ENCODE results near the gene ARNT2.

Gene ARNT2

DNA sequence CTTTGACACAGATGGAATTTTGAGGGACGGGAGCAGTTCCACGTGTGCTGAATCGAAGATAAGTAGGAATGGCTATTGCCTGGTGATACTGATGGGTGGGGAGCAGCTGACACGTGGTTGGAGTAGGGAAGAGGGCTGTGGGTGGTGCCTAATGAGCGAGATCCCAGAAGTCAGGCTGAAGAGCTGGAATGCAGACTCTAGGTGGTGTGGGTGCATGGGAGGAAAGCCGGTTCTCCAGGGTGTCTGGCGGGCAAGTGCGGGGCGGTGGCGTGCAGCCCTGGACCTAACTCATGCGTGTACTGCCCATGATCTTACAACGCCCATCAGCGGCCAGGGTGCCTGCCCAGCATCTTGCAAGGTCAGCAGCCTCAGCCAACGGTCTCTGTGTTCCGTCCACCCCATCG, 63.1 kb downstream of the ARNT2 start:
- no peak for DNase-seq

DNA sequence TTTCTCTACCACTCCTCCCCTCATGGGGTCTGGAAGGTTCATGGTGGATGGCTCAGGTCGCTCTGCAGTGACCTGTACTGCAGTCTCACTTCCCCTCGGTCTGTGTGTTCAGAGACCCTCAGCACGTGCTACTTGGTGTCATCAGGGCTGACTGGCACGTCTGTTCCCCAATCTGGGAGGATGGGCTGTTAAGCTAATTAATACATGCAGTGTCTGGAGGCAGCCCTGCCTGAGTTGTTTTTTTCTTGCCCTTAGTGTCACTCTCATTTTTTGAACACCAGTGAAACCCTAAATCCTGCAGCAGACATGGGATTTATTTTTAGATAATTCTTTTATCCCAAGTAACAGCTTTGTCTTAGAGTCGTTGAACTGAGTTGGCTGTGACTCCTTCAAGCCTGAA, 64.6 kb downstream of the ARNT2 start:
- no peak for DNase-seq

DNA sequence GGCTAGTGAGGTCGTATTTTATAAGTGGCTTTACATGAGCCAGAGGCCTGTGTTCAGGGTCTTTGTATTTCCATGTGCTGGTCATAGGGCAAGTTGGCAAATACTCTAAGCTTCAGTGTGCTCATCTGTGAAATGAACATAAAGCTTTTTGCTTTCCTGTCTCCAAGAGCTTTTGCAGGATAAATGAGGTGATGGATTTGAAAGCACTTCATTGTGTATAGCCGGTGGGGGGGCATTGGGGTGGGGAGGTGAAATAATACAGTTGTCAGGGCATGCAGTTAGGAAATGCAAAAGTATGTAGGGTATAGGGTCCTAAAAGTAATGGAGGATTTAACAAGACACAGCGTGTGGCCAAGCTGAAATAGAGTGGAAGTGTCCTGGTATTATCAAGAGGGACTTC, 67.7 kb downstream of the ARNT2 start:
- DNase-seq, result no peak

DNA sequence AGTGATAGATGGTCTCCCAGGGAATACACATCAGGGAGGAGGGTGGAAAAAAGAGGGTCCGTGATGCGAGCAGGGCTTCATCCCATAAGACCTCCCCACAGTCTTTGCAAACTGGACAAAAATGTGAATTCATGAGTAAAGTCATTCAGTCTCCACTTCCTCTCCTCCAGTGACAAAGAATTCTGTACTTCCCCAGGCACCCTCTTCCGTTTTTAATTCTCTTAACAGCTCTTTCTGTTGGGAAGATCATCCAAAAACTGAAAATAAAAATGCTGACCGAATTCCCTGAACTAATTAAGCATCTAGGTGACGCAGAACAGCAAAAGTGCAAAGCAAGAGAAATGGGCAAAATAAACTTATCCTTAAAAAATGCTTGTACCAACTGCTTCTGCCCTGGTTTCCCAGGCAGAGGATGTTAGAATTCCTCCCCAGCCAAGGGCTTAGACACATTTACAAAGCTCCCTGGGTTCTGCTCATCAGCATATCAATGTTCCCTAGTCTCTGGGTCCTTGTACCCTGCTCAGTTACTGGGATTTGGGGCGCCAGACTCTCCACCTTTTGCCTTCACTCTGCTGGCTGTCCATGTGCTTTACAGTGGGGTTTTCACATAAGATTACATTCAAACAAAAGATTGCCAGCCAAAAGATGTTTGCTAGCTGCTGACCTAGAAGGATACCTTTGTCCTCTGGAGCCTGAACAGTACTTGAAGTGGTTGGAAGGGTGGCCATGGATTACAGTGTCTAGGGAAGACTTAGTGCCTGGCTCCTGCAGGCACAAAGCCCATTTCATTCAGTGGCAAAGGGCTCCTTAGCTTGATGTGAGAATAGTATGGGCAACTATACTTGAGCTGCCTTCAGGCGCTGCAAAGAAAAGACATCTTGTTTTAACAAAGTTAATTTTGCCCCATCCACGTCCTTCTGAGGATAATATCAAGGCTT, 69.4 kb downstream of the ARNT2 start:
- DNase-seq, result no peak

DNA sequence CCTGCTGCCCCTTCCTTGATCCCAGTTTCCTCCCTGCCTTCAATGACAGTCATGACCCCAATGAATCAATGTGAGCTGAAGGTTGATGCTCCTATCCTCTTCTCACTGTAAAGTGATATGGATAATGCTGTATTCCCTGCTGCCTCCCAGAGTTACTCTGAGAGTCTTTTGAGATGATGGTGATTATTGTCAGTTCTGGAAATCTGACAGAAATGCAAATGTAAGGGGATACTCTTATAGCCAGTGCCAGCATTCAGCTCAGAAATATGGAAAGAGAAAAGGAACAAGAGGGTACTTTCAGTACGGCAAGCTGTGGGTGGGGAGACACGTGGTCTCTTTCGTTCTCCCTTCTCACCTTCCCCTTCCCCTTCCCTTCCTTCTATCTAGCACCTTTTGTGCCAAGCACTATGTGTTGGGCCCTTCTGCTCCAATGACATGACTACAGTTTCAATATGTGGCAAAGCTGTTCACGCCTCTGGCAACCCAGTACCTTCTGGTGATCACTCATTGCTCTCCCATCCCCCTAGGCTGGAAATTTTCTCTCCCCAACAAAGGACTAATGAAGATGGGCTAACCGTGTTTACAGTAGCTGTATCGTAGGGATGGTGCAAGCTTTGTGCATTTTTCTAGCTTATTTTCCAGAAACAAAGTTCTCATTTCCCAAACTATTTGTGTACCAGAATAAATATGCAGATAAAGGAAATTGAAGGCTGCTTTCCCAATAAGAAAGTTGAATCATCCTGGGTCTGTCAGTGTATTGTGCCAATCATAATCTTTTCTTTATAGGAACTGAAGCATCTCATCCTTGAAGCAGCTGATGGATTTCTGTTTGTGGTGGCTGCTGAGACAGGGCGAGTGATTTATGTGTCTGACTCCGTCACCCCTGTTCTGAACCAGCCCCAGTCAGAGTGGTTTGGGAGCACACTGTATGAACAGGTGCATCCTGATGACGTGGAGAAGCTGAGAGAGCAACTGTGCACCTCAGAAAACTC, 70.3 kb downstream of the ARNT2 start:
- no peak for DNase-seq

DNA sequence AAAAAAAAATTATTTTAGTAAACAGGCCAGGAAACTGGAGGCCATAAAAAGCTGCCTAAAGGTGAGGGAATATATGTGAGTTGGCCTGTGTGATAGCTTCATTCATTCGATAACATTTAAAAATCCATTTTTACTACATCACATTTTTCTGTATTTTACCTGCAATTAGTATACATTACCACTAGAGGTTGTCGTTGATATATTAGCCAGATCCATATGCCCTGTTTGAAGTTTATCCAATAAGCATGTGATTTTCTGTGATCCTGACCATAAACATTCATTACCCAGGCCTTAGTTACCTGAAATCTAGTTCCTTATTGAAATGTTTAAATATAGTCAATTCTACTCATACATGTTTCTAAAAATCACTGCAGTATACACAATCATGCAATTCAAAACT, 71.4 kb downstream of the ARNT2 start:
- no peak for DNase-seq

DNA sequence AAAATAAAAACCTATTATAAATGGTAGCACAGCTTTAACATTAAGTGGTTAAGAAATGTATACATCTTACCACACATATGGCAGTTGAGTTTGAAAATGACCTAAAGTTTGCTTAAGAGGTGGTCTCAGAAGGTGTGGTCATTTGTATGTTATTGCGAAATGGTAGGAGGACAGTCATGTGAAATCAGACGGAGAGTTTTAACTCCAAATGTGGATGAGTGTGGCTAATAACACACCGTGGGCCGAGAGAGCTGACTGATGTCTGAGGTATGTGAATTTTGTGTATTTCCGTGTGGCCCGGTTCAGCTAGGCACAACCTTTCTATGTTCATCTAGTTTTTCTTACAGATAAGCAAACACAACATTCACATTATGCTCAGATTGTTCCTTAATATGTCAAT, 71.9 kb downstream of the ARNT2 start:
- DNase-seq, result no peak

DNA sequence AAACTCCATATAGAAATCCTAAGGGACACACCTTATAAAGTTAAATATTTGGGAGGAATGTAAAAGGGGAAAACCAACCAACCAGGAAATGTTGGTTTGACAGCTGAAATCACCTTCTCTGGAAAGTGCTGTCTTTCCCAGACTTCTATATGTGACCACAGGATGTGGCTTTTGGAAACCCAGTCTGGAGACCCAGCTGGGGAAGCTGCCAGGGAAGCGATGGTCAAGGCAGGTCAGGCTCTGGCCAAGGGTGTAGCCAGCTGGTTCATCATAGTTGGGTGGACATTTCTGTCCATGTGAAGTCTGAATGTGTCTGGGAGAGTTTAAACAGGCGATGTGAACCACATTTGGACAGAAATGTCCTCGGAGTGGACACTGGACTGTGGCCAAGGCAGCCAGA, 73.9 kb downstream of the ARNT2 start:
- DNase-seq, result no peak

DNA sequence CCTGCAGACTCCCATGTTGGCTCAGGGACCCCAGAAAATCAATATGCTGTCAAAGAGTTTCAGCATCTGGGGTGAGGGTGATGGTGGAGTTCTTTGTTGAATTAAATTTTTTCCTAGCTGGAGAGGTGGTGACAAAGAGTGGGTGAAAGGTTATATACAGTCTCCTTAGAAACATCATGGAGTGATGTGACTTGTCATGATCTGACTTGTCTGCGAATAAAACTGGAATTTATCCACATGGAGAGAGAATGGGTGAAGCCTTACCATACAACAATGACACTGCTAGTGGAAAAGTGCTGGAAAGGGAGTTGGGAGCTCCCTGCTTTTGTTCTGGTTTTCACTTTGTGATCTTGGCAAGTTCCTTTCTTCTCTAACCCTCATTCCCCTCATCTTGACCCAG, 75.0 kb downstream of the ARNT2 start:
- no peak for DNase-seq

DNA sequence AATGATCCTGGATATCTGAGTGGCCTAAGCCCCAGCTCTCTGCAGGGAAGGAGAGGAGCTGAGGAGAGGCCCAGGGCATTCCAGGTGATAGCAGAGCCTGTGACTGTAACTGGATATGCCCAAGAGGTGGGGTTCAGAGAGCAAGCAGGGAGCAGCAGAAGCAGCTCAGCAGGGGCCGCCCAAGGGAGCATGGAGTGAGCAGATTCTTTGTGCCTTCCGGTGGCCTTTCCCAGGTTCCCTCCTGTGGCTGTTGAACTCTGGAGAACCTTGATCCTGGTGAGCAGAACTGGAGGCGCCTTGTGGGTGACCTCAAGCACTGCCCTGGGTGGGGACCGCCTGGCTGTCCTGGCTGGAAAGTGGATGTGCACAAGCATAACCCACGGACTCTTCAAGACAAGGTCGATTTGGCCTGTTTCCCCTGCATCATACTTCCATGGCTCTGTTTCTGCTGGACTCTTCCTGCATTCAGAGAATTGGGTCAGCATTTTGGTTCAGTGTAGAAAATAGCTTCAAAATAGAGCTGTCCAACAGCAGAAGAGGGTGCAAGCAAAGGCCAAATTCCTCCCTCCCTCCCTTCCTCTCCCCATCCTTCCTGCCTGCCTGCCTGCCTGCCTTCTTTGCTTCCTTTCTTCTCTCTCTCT, 76.1 kb downstream of the ARNT2 start:
- no peak for DNase-seq

DNA sequence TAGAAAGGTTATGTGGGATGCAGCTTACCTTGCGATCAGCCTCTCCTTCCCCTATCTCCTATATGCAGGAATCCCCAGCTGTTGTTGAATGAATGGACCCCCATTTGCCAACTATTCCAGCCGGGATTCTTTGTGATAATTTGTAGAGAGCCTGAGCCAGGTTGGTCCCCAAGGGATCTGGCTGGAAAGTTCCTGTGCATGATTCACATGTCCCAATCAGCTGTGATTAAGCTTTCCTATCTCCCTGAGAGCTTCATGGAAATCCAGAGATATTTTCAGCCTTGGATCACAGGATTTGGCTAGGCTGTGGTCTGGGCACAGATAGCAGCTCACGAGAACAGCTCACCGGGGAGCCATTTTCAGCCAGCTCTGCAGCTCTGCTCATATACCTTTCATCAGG, 76.7 kb downstream of the ARNT2 start:
- DNase-seq, result no peak

DNA sequence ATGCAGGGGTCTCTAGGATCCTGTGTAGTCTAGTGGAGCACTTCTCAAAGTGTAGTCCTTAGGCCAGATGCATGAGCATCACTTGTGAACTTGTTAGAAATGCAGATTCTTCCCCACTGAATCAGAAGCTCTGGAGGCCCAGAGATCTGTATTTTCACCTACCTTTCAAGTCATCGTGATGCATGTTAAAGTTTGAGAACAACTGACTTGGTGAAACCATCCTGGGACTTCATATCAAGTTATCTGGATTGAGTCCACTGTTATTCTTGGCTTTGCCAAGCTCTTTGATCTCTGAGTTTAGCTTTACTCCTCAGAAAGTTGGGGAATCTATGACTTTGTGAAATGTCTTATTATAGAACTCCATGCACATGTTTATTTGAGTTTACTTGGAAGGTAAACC, 78.5 kb downstream of the ARNT2 start:
- no peak for DNase-seq

DNA sequence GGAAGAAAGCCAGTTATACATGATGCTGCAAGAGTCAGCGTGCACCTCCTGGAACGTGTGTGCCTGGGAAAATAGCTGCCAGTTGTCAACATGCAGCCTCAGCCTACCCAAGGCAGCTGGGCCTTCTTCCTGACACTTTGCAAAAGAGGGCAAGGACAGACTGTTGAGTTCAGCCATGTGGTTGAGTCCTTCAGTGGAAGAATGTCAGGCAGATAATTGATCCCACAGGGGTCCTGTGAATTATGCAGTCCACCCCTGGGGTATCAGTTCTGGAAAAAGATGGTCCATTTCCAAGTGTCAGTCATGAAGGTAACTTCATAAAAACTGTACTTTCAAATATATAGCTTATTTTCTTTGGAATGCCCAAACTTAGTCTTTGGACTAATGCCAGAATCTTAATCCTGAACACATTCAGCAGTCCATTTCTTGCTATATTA, 79.6 kb downstream of the ARNT2 start:
- no peak for DNase-seq

DNA sequence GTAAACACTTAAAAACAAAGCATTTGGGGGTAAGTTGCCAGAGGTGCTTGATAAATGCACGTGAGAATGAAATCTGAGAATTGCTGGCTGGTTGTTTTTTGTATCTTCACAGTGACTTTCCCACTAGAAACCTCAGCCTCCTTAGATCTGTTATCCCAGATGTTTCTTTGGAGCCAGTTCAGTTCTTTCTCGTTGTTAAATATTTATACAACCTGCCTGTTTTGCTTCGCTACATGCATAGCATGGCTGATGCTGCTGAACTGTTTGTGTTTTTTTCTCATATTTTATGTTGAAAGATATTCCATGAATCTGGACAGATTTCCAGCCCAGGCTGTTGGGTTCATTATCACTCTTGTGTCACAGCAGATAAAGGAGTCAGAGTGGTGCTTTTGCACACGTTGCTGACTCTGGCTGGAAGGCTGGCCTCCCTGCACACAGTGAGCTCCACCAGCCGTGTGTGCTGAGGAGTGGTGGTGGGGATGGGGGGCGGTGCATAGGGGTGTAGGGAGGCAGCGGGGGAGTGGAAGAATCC, 80.2 kb downstream of the ARNT2 start:
- DNase-seq, result no peak

DNA sequence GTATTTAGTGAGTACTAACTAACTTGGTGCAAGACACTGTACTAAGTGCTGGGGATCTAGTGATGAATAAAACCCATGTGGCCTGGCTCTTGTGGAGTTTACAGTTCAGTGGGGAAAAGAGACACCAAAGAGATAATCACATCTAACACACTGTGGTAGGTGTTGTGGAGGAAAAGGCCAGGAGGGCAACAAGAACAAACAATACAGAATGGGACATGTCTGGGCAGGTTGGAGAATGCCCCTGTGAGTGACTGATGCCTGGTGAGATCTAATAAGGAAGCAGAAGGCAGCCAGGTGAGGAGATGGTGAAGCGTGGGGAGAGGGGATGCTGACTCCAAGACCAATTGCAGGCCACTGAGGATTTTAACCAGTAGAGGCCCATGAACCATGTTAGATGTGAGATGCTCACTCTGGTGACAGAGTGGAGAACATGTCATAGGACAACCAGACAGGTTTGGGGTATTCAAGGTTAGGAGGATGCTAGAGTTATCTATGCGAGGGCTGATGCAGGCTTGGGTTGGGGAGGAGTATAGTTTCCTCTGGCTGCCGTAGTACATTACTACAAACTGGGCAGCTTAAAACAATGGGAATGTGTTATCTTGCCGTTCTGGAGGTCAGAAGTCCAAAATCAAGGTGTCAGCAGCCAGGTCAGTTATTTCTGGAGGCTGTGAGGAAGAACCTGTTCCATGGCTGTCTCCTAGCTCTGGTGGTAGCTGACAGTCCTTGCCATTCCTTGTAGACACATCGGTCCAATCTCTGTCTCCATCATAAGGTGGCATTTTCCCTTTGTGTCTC, 81.4 kb downstream of the ARNT2 start:
- DNase-seq, result no peak

DNA sequence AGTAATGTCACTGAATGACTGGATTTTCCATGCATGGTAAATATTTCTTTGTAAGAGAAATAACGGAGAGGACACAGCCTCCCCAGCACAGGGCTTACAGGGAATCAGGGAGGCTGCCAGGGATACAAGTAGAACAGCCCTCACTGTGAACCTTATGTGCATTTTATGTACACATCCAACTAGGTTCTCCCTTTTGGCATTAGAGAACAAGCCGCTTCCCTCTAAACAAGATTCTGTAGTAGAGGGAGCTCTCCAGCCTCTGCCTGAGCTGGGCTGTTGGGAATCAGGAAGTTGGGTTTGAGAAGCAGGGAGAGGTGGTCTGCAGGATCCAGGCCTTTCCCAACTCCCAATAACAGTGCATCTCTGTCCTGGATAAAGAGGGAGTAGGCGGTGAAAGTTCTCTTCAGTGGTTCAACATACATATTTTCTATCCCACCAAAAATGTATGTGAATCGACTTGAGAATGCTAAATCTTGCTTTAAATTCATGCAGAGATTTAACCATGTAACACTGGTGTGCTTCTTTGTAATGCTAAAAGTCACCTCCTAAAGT, 83.7 kb downstream of the ARNT2 start:
- no peak for DNase-seq

DNA sequence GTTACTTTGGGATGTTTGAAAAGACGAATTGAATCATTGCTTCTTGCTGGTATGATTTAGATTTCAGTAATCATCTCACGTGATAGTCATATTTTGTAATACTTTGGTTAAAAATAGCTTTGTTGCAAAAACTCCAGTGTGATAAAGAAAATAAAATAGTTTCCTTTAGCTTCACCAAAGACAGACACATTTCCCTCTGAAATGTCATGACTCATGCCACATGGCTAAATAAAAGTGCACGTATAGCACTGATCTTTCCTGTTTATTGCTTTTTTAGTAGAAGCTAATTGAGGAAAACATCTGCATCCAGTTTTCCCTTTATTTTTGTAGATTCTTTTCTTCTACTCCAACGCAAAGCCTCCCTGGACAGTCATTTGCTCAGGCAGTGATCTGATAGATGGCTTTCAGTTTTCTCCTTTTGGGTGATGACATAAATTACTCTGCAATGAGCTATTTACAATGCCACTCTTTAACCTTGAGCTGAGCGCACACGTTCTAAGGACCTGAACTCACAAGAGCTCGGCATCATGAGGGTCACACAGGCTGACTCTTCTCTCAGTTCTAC, 84.9 kb downstream of the ARNT2 start:
- DNase-seq, result no peak

DNA sequence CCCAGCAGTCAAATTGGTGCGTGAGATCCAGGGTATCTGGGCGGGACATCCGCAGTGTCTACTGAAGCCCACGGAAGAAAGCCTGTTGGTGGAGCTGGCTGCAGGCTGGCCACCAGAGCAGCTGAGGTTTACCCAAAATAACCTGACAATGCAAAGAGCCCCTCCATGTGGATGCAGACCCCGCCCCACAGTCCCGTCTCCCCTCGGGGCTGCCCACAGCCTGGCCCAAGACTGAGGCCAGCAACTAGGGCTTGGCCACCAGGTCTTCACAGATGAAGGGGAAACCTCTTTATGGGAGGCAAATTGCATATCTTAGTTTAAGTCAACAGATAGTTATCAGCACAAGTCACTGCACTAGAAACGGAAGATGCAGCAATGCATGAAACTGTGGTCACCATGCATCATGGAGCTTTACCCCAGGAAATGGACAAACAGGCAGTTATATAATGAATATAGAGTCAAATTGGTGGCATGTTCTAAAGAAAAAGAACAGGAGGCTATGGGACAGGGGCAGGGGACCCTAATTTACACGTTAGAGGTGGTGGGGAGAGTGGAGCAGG, 86.3 kb downstream of the ARNT2 start:
- no peak for DNase-seq

DNA sequence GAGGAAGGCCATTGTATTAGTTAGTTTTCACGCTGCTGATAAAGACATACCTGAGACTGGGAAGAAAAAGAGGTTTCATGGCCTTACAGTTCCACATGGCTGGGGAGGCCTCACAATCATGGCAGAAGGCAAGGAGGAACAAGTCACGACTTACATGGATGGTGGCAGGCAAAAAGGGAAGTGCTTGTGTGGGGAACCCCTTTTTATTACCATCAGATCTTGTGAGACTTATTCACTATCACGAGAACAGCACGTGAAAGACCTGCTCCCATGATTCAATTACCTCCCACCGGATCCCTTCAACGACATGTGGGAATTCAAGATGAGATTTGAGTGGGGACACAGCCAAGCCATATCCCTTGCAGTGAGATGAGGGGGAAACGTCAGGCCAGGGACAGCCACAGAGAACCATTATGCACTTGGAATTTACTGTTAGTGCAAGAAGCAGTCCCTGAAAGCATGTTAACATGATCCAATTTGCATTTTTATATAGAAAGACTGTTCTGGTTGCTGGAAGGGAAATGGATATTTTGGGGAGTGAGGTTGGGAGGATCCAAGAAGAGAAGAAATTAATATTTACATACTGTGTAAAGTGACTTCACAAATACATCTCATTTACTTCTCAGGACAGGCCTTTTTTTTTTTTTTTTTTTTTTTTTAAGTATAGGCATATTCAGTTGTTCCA, 87.1 kb downstream of the ARNT2 start:
- DNase-seq, result no peak

DNA sequence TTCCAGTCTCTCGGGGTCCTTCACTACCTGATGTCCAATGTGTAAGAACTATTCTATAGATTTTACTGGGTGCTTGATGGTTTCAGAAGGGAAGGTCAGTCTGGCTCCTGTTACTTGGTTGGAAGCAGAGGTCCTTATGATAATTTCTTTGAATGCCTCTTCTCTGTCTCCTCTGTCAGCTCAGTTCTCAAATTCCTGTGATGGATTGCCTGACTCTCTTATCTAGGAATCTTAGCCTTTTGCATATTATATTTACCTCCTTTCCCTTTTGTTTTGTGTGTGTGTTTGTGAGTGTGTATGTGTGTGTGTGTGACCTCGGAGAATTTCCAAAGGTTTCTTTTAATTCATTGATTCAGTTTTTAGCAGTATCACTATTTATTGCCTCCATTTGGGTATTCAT, 88.2 kb downstream of the ARNT2 start:
- DNase-seq, result no peak

Measured in CD4-positive, alpha-beta T cell treated with Interleukin-17A for 4 hours (primary cell).